GM12878 (cell line): Measurements from ENCODE around the gene ZNF2. TPM values are rescaled to one million over a fixed set of nuclear protein-coding genes. Genes with fewer than 3 reads are reported as not detected.

ENCODE experiments used
- ATAC-seq: fragments of 200-7000 bp; cut with Tn5 transposase; 3 replicates; pipeline ENCODE4 v1.9.1; 2020; ENCODE audit warnings: mild to moderate bottlenecking, moderate library complexity
- BruUV-seq: library from RNA; stranded (reverse); fragments of 400-500 nt; replicated peaks from 2 replicates; lab custom pipeline; 2021; lab: Mats Ljungman, UMichigan
- CTCF ChIA-PET: fragments of 300-600 bp; sonication (Branson Sonifier 250); formaldehyde crosslinking; extraction: SDS; loops from one replicate; lab custom pipeline; 2021; ENCODE audit warnings: inconsistent platforms; lab: Yijun Ruan, JAX
- POLR2A ChIA-PET: fragments of 350-600 bp; formaldehyde crosslinking; extraction: SDS; loops from one replicate; lab custom pipeline; 2021; ENCODE audit warnings: inconsistent platforms; lab: Charles Lee
- RAD21 ChIA-PET: fragments of 300-600 bp; sonication (Branson Sonifier 250); formaldehyde crosslinking; loops from one replicate; lab custom pipeline; 2023; ENCODE audit warnings: antibody characterized with exemption; ENCODE audit not compliant: unreplicated experiment; lab: Charles Lee
- SMC1A ChIA-PET: fragments of 300-600 bp; sonication (Branson Sonifier 250); formaldehyde crosslinking; loops from one replicate; lab custom pipeline; 2023; ENCODE audit not compliant: unreplicated experiment, uncharacterized antibody; lab: Charles Lee
- DNase-seq: peaks from one replicate; pipeline ENCODE4 v3.0.0-alpha.2; 2011; ENCODE audit warnings: low read depth, low spot score
- FAIRE-seq: peaks from 3 replicates; lab custom pipeline; 2011; peaks lifted over from hg19 to GRCh38; lab: Jason Lieb, UNC
- H2AFZ ChIP-seq: 2 replicates; pipeline ENCODE4 v1.6.0; 2011; ENCODE audit warnings: low read depth, low read length, control low read depth; ENCODE audit not compliant: control insufficient read depth
- H3K27ac ChIP-seq: 2 replicates; pipeline ENCODE4 v1.5.1; 2011; ENCODE audit warnings: control low read depth; ENCODE audit not compliant: control insufficient read depth, insufficient read depth
- H3K27me3 ChIP-seq, 2 experiments: replicated peaks in 1 of 2; 2 replicates each; pipeline versions ENCODE4 v1.6.0 to v1.6.1; 2011; ENCODE audit warnings: low read length in 1 of 2; ENCODE audit not compliant: control insufficient read depth in 2 of 2, insufficient read depth in 2 of 2
- H3K36me3 ChIP-seq, 2 experiments: 2 replicates each; pipeline ENCODE4 v1.5.1; 2011; ENCODE audit warnings: low read length in 1 of 2; ENCODE audit not compliant: control insufficient read depth in 2 of 2, insufficient read depth in 2 of 2
- H3K4me1 ChIP-seq: 2 replicates; pipeline ENCODE4 v1.6.1; 2011; ENCODE audit warnings: mild to moderate bottlenecking, low read length, moderate library complexity, mixed read lengths; ENCODE audit not compliant: control insufficient read depth, insufficient read depth
- H3K4me2 ChIP-seq: 2 replicates; pipeline ENCODE4 v1.6.0; 2011; ENCODE audit warnings: control low read depth; ENCODE audit not compliant: control insufficient read depth, insufficient read depth
- H3K4me3 ChIP-seq: fragments of 200-600 bp; sonication (generic); 2 replicates; pipeline ENCODE4 v1.5.1; 2016
- H3K79me2 ChIP-seq: 2 replicates; pipeline ENCODE4 v1.6.0; 2011; ENCODE audit warnings: low read length; ENCODE audit not compliant: control insufficient read depth, insufficient read depth
- H3K9ac ChIP-seq: 2 replicates; pipeline ENCODE4 v1.8.0; 2011; ENCODE audit warnings: low read length, control low read depth, mixed read lengths; ENCODE audit not compliant: control insufficient read depth, insufficient read depth
- H3K9me3 ChIP-seq: replicated peaks from 3 replicates; pipeline ENCODE4 v1.5.1; 2011; ENCODE audit warnings: mild to moderate bottlenecking, low read length; ENCODE audit not compliant: control insufficient read depth, insufficient read depth
- H4K20me1 ChIP-seq: 2 replicates; pipeline ENCODE4 v1.6.0; 2011; ENCODE audit not compliant: control insufficient read depth, insufficient read depth
- BMI1 ChIP-seq: fragments of 450-650 bp; IDR thresholded peaks from 2 replicates; pipeline ENCODE4 v1.6.1; 2016; ENCODE audit warnings: mild to moderate bottlenecking, moderate library complexity, borderline replicate concordance
- GABPA ChIP-seq: IDR thresholded peaks from 2 replicates; pipeline ENCODE4 v1.6.1; 2014; ENCODE audit warnings: antibody characterized with exemption, low read depth, mild to moderate bottlenecking, inconsistent platforms
- MTA3 ChIP-seq: IDR thresholded peaks from 2 replicates; pipeline ENCODE4 v1.6.1; 2012; ENCODE audit warnings: low read length, inconsistent platforms, borderline replicate concordance
- SMAD5 ChIP-seq: IDR thresholded peaks from 2 replicates; pipeline ENCODE4 v1.6.1; 2016; ENCODE audit warnings: antibody characterized with exemption, low read depth
- ZBTB11 ChIP-seq: fragments of 450-650 bp; formaldehyde crosslinking; IDR thresholded peaks from 2 replicates; pipeline ENCODE4 v1.5.0; 2022; ENCODE audit warnings: mild to moderate bottlenecking, missing genetic modification characterization
- ZZZ3 ChIP-seq: IDR thresholded peaks from 2 replicates; pipeline ENCODE4 v1.6.1; 2011; ENCODE audit warnings: low read depth; ENCODE audit not compliant: control insufficient read depth, insufficient read length
- WGBS: methylation state at CpG from one replicate; pipeline ENCODE4 v1.1.6; 2016; ENCODE audit warnings: low lambda C conversion rate; ENCODE audit not compliant: insufficient replicate concordance, insufficient coverage; ENCODE audit errors: missing lambda C conversion rate; 5-methylcytosine and 5-hydroxymethylcytosine counted together
- in situ Hi-C: fragments of 300-500 bp; cut with MboI; formaldehyde crosslinking; loops from 9 replicates; pipeline ENCODE4 v1.14.3; 2018; ENCODE audit warnings: mixed read lengths
- intact Hi-C: fragments of 100-400 bp; cut with micrococcal nuclease; formaldehyde crosslinking; loops from one replicate; pipeline ENCODE4 v1.14.2; 2022; ENCODE audit not compliant: unreplicated experiment
- polyA plus RNA-seq, 11 experiments: library from polyadenylated mRNA; depleted of rRNA in 4 of 11; unstranded in 6 of 11; stranded (reverse) in 5 of 11; fragments of >200 nt; fragmentation: Nextera tagmentation in 4 of 11; fragmentation: Illumina TruSeq in 1 of 11; extraction: Ambion mirVana in 4 of 11; extraction: Trizol in 1 of 11; gene quantifications; 1 replicate in 1 of 11; 2 replicates in 10 of 11; pipeline versions ENCODE4 v1.2.1 to v1.2.3, GENCODE V29; 2011 to 2016; ENCODE audit warnings: inconsistent platforms in 2 of 11, missing spikeins in 2 of 11, low read depth in 1 of 11
- total RNA-seq, 4 experiments: library from RNA; depleted of rRNA in 3 of 4; stranded (reverse); fragments of >200 nt in 3 of 4; fragmentation: Illumina TruSeq in 1 of 4; extraction: Trizol in 1 of 4; gene quantifications; 2 replicates each; pipeline versions ENCODE4 v1.2.1 to v1.2.3, GENCODE V29; 2013 to 2021

The ZNF2 gene
- total and polyA plus RNA-seq, 10 of the 15 experiments (the other 5 are each of a cell fraction or from before 2014, with no cell fraction given) = 2.4 to 5.1 (median 3.5) TPM

DNA sequence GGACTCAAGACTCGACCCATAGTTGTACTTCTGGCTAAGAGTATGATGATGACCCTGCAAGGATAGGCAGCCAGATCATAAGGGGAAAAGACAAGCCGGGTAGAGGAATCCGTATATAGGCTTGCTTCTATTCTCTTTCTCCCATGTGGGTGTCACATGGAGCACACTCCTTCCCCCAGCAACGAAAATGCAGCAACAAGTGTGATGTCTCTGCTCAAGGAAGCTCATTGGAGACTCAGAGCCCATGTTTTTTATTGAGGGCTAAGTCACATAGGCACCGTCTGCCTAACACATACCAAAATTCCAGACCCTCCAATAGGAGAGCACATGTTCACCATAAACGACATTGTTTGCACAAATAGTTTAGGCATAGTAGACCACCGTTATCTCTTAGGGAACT lies 6.3 kb downstream of the ZNF2 start:
- FAIRE-seq (no peak), DNase-seq (no peak), ATAC-seq (no peak)
- WGBS = 78% methylated on average over 7 of the region's 7 CpGs
- TF ChIP-seq GABPA (no peak), SMAD5 (no peak), ZBTB11 (CRISPR knock-in tag) (no peak), ZZZ3 (no peak), MTA3 (no peak), BMI1 (no peak)
- Histone ChIP-seq H3K4me1 (no peaks in the 10 kb centered on the region), H3K27me3 (no peaks in the 10 kb centered on the region), H4K20me1 (no peaks in the 10 kb centered on the region), H3K9me3 (no peaks in the 10 kb centered on the region), H3K4me3 (no peak overlapping the region), H3K9ac (no peak overlapping the region), H2AFZ (no peak overlapping the region), H3K79me2 (no peaks in the 10 kb centered on the region; the same call in 1 of the 2 replicates), H3K27ac (no peak overlapping the region), H3K36me3 (peaks cover 0 to 3% of the 10 kb centered on the region in 2 experiments; a peak in 2 of 4 replicates), H3K4me2 (no peak overlapping the region)
- POLR2A ChIA-PET = no interaction called here
- CTCF ChIA-PET = no interaction called here
- intact Hi-C loops (no loop called here), in situ Hi-C loops (no loop called here)
- SMC1A ChIA-PET = no interaction called here
- RAD21 ChIA-PET = no interaction called here
- BruUV-seq = no TSS peak
